K562 (cell line): ENCODE data around the gene XPOT. TPM values are rescaled to one million over a fixed set of nuclear protein-coding genes. Genes with fewer than 3 reads are reported as not detected.
A peak's percentile ranks its signal among the peaks of the same experiment; 100 is the strongest.

Experiments
- ARID2 ChIP-seq: fragments of 450-650 bp; IDR thresholded peaks from 2 replicates; pipeline ENCODE4 v1.6.1; 2017; ENCODE audit warnings: antibody characterized with exemption, mild to moderate bottlenecking
- HDAC6 ChIP-seq: IDR thresholded peaks from 2 replicates; pipeline ENCODE4 v1.6.1; 2012; ENCODE audit warnings: low read depth, mild to moderate bottlenecking, control low read depth, inconsistent platforms, low read length, moderate library complexity
- MAZ ChIP-seq, 2 experiments: fragments of 450-650 bp in 1 of 2; sonication (generic) in 1 of 2; formaldehyde crosslinking; IDR thresholded peaks in 1 of 2; conservative IDR thresholded peaks in 1 of 2; 2 replicates each; pipeline versions ENCODE4 v1.4.0 to v1.5.0; 2020; ENCODE audit warnings: mild to moderate bottlenecking in 1 of 2, missing genetic modification reagents in 1 of 2
- MCM7 ChIP-seq, 2 experiments: fragments of 450-650 bp; IDR thresholded peaks; 2 replicates each; pipeline ENCODE4 v1.6.1; 2016 to 2018
- NFATC3 ChIP-seq: fragments of 450-650 bp; IDR thresholded peaks from 2 replicates; pipeline ENCODE4 v1.6.1; 2017; ENCODE audit warnings: mild to moderate bottlenecking
- POLR2B ChIP-seq: fragments of 450-650 bp; IDR thresholded peaks from 2 replicates; pipeline ENCODE4 v1.6.1; 2018; ENCODE audit warnings: low read depth; ENCODE audit not compliant: partially characterized antibody
- TBP ChIP-seq: optimal IDR thresholded peaks from 2 replicates; pipeline ENCODE3; 2011; ENCODE audit warnings: low read depth, low read length, improper control_type of control experiment
- ZBTB1 ChIP-seq: sonication (generic); formaldehyde crosslinking; IDR thresholded peaks from 2 replicates; pipeline ENCODE4 v1.8.1; 2023; ENCODE audit warnings: missing genetic modification reagents, low read depth, mild to moderate bottlenecking, borderline replicate concordance
- ZNF561 ChIP-seq: fragments of 450-650 bp; formaldehyde crosslinking; conservative IDR thresholded peaks from 2 replicates; pipeline ENCODE4 v1.4.0; 2020; ENCODE audit warnings: mild to moderate bottlenecking, moderate library complexity
- polyA plus RNA-seq, 8 experiments: library from polyadenylated mRNA; depleted of rRNA in 4 of 8; stranded (reverse) in 5 of 8; unstranded in 3 of 8; fragments of >200 nt; fragmentation: Nextera tagmentation in 2 of 8; fragmentation: Illumina TruSeq in 1 of 8; extraction: Ambion mirVana in 2 of 8; extraction: Trizol in 1 of 8; gene quantifications; 2 replicates each; pipeline versions ENCODE4 v1.2.1 to v1.2.3, GENCODE V29; 2011 to 2014; ENCODE audit warnings: inconsistent platforms in 1 of 8, missing spikeins in 1 of 8
- total RNA-seq, 7 experiments: library from RNA; depleted of rRNA in 6 of 7; stranded (reverse); fragments of >200 nt in 6 of 7; fragmentation: Illumina TruSeq in 2 of 7; extraction: Trizol in 2 of 7; gene quantifications; 2 replicates each; pipeline versions ENCODE4 v1.2.1 to v1.2.3, GENCODE V29; 2011 to 2021; ENCODE audit warnings: low replicate concordance in 1 of 7
- TF ChIP-seq, protein P1 (sequence below): sonication (generic); formaldehyde crosslinking; IDR thresholded peaks from 2 replicates; pipeline ENCODE4 v1.5.0; 2020; ENCODE audit warnings: missing genetic modification reagents
- TF ChIP-seq, protein P2 (sequence below), 2 experiments: fragments of 150-350 bp in 1 of 2; IDR thresholded peaks; 2 replicates each; pipeline ENCODE4 v1.6.1; 2012 to 2016; ENCODE audit warnings: low read depth in 2 of 2, low read length in 2 of 2, mild to moderate bottlenecking in 1 of 2, moderate library complexity in 1 of 2

XPOT gene
- total and polyA plus RNA-seq, 9 of the 15 experiments (the other 6 are each of a cell fraction or from before 2014, with no cell fraction given) = 26.2 to 192 (median 102) TPM

GRCh38 chr12:64407342-64408223 lies 3.4 kb downstream of the XPOT start (continued):
- TF ChIP-seq, protein P1, sequence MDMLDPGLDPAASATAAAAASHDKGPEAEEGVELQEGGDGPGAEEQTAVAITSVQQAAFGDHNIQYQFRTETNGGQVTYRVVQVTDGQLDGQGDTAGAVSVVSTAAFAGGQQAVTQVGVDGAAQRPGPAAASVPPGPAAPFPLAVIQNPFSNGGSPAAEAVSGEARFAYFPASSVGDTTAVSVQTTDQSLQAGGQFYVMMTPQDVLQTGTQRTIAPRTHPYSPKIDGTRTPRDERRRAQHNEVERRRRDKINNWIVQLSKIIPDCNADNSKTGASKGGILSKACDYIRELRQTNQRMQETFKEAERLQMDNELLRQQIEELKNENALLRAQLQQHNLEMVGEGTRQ (CRISPR knock-in tag) = no peak
- TF ChIP-seq ZBTB1 (CRISPR knock-in tag) = no peak
- TF ChIP-seq HDAC6 = no peak
- TF ChIP-seq TBP = no peak
- no peak for TF ChIP-seq NFATC3
- TF ChIP-seq, protein P2, sequence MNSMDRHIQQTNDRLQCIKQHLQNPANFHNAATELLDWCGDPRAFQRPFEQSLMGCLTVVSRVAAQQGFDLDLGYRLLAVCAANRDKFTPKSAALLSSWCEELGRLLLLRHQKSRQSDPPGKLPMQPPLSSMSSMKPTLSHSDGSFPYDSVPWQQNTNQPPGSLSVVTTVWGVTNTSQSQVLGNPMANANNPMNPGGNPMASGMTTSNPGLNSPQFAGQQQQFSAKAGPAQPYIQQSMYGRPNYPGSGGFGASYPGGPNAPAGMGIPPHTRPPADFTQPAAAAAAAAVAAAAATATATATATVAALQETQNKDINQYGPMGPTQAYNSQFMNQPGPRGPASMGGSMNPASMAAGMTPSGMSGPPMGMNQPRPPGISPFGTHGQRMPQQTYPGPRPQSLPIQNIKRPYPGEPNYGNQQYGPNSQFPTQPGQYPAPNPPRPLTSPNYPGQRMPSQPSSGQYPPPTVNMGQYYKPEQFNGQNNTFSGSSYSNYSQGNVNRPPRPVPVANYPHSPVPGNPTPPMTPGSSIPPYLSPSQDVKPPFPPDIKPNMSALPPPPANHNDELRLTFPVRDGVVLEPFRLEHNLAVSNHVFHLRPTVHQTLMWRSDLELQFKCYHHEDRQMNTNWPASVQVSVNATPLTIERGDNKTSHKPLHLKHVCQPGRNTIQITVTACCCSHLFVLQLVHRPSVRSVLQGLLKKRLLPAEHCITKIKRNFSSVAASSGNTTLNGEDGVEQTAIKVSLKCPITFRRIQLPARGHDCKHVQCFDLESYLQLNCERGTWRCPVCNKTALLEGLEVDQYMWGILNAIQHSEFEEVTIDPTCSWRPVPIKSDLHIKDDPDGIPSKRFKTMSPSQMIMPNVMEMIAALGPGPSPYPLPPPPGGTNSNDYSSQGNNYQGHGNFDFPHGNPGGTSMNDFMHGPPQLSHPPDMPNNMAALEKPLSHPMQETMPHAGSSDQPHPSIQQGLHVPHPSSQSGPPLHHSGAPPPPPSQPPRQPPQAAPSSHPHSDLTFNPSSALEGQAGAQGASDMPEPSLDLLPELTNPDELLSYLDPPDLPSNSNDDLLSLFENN (IDR thresholded peaks at IDR 0.05; ENCODE audit: low read depth in 2 of 2, low read length in 2 of 2) = no peak
- no peak for TF ChIP-seq ARID2
- TF ChIP-seq ZNF561 (CRISPR knock-in tag) = no peak
- TF ChIP-seq MCM7 (IDR thresholded peaks at IDR 0.05) = no peak
- TF ChIP-seq MAZ (CRISPR knock-in tag; conservative IDR thresholded peaks at IDR 0.05 in 1 of 2, IDR thresholded peaks at IDR 0.05 in 1 of 2) = no peak
- TF ChIP-seq POLR2B = peak; percentile 23
- TF ChIP-seq, all 486 proteins: peak for 7
